ENCODE data around the gene TSEN2. TPM values are rescaled to one million over a fixed set of nuclear protein-coding genes. Genes with fewer than 3 reads are reported as not detected.

TSEN2 gene
- total RNA-seq, 2 experiments from 2014 or later: 19.4 to 21.4 TPM

DNA sequence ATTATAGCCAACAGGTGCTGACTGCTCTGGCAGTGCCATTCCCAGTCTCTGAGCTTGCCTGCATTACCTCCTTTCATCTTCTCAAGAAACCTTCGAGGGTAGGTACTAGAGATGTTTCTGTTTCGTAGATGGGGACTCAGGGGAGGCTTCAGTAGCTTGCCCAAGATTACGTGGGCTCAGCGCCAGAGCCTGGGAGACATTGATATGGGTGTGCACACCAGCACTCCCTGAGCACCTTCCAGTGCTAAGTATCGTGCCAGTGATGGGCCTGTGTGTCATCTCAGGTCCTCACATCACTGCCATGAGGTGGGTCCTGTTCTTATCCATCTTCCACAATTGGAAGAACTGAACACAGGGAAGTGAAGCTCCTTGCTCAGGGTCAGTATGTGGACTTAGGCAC is 15.2 kb downstream of the TSEN2 start:
- H3K4me3 Mint-ChIP-seq: no peak overlapping the region
- POLR2A ChIA-PET: interaction anchor here (0.7 kb wide), 1 partner anchor 14 kb away, joined by 3 read pairs; no protein-coding TSS in a partner anchor
- DNase-seq (no peak), ATAC-seq (no peak)
- H3K36me3 Mint-ChIP-seq (ENCODE audit: low read depth): peaks cover 64% of the 10 kb centered on the region
- H3K9me3 Mint-ChIP-seq: no peaks in the 10 kb centered on the region
- CTCF ChIA-PET: no interaction called here
- no peaks in the 10 kb centered on the region for H3K27me3 Mint-ChIP-seq
- H3K27ac Mint-ChIP-seq: no peak overlapping the region
- TF ChIP-seq, protein P1, sequence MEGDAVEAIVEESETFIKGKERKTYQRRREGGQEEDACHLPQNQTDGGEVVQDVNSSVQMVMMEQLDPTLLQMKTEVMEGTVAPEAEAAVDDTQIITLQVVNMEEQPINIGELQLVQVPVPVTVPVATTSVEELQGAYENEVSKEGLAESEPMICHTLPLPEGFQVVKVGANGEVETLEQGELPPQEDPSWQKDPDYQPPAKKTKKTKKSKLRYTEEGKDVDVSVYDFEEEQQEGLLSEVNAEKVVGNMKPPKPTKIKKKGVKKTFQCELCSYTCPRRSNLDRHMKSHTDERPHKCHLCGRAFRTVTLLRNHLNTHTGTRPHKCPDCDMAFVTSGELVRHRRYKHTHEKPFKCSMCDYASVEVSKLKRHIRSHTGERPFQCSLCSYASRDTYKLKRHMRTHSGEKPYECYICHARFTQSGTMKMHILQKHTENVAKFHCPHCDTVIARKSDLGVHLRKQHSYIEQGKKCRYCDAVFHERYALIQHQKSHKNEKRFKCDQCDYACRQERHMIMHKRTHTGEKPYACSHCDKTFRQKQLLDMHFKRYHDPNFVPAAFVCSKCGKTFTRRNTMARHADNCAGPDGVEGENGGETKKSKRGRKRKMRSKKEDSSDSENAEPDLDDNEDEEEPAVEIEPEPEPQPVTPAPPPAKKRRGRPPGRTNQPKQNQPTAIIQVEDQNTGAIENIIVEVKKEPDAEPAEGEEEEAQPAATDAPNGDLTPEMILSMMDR (IDR thresholded peaks at IDR 0.05): no peak
- H3K4me1 Mint-ChIP-seq (ENCODE audit: low read depth): no peaks in the 10 kb centered on the region
- intact Hi-C loops (cut with micrococcal nuclease): no loop called here

- H3K27ac Mint-ChIP-seq: no peak overlapping the region
- ChIA-PET POLR2A (no interaction called here), CTCF (interaction anchor here (1.0 kb wide), 1 partner anchor 10 kb away, joined by 3 read pairs; no protein-coding TSS in a partner anchor)
- intact Hi-C loops (cut with micrococcal nuclease): no loop called here
- no peaks in the 10 kb centered on the region for H3K4me1 Mint-ChIP-seq (ENCODE audit: low read depth)
- peaks cover 58% of the 10 kb centered on the region for H3K36me3 Mint-ChIP-seq (ENCODE audit: low read depth)
- no peak overlapping the region for H3K4me3 Mint-ChIP-seq
- H3K9me3 Mint-ChIP-seq: no peaks in the 10 kb centered on the region
- ATAC-seq: no peak
- DNase-seq: no peak
- H3K27me3 Mint-ChIP-seq: no peaks in the 10 kb centered on the region
- TF ChIP-seq, protein P1 (IDR thresholded peaks at IDR 0.05): no peak
Observed at GRCh38 chr3:12501360-12502020, 17.2 kb downstream of the TSEN2 start.

GRCh38 chr3:12503126-12503957 is 19.1 kb downstream of the TSEN2 start:
- TF ChIP-seq, protein P1 (IDR thresholded peaks at IDR 0.05): no peak
- Mint-ChIP-seq H3K27ac (no peak overlapping the region), H3K4me1 (ENCODE audit: low read depth) (no peaks in the 10 kb centered on the region), H3K27me3 (no peaks in the 10 kb centered on the region), H3K9me3 (no peaks in the 10 kb centered on the region), H3K4me3 (no peak overlapping the region), H3K36me3 (ENCODE audit: low read depth) (peaks cover 50% of the 10 kb centered on the region)
- CTCF ChIA-PET: no interaction called here
- intact Hi-C loops (cut with micrococcal nuclease): no loop called here
- no peak for ATAC-seq
- no peak for DNase-seq
- POLR2A ChIA-PET: no interaction called here

- Mint-ChIP-seq H3K4me3 (no peak overlapping the region), H3K4me1 (ENCODE audit: low read depth) (no peaks in the 10 kb centered on the region), H3K36me3 (ENCODE audit: low read depth) (peaks cover 35% of the 10 kb centered on the region), H3K27me3 (no peaks in the 10 kb centered on the region), H3K9me3 (no peaks in the 10 kb centered on the region), H3K27ac (no peak overlapping the region)
- no peak for ATAC-seq
- DNase-seq: no peak
- CTCF ChIA-PET: no interaction called here
- intact Hi-C loops (cut with micrococcal nuclease): no loop called here
- POLR2A ChIA-PET: no interaction called here
- TF ChIP-seq, protein P1 (IDR thresholded peaks at IDR 0.05): no peak
Observed at GRCh38 chr3:12506201-12506709, 22.0 kb downstream of the TSEN2 start.
